T-helper 2 cell treated with Interferon-gamma antibody and Interleukin-4, amounts not matched to agents 5 μg/mL and 100 μg/mL, for 36 hours (primary cell): ENCODE data around the gene TMEM132D.

Source experiments
- DNase-seq: peaks from one replicate; pipeline ENCODE4 v3.0.0; 2021; ENCODE audit warnings: low spot score
- H3K27ac Mint-ChIP-seq: one replicate; pipeline ENCODE4 v1.8.0; 2021; ENCODE audit warnings: mild to moderate bottlenecking, mixed read lengths
- H3K27me3 Mint-ChIP-seq: one replicate; pipeline ENCODE4 v1.8.0; 2021; ENCODE audit warnings: low read depth, mixed read lengths
- H3K36me3 Mint-ChIP-seq: one replicate; pipeline ENCODE4 v1.8.0; 2021; ENCODE audit warnings: low read depth, mixed read lengths
- H3K4me1 Mint-ChIP-seq: one replicate; pipeline ENCODE4 v1.8.0; 2021; ENCODE audit warnings: low read depth, mixed read lengths
- H3K4me3 Mint-ChIP-seq: one replicate; pipeline ENCODE4 v1.8.0; 2022; ENCODE audit warnings: mild to moderate bottlenecking, moderate library complexity, mixed read lengths
- H3K9me3 Mint-ChIP-seq: one replicate; pipeline ENCODE4 v1.8.0; 2021; ENCODE audit warnings: mixed read lengths

The TMEM132D gene

GRCh38 chr12:129826273-129826672, 77.6 kb downstream of the TMEM132D start:
- no peak overlapping the region for H3K27ac Mint-ChIP-seq
- H3K27me3 Mint-ChIP-seq: no peaks in the 10 kb centered on the region
- no peaks in the 10 kb centered on the region for H3K4me1 Mint-ChIP-seq
- peaks cover 23% of the 10 kb centered on the region for H3K9me3 Mint-ChIP-seq
- no peak overlapping the region for H3K4me3 Mint-ChIP-seq
- H3K36me3 Mint-ChIP-seq: no peaks in the 10 kb centered on the region
- DNase-seq: no peak

- no peak for DNase-seq
- peaks cover 25% of the 10 kb centered on the region for H3K9me3 Mint-ChIP-seq
- H3K4me1 Mint-ChIP-seq: no peaks in the 10 kb centered on the region
- no peaks in the 10 kb centered on the region for H3K36me3 Mint-ChIP-seq
- H3K27me3 Mint-ChIP-seq: no peaks in the 10 kb centered on the region
- H3K4me3 Mint-ChIP-seq: no peak overlapping the region
- no peak overlapping the region for H3K27ac Mint-ChIP-seq
Measured at GRCh38 chr12:129825316-129825715, 78.5 kb downstream of the TMEM132D start.

DNA sequence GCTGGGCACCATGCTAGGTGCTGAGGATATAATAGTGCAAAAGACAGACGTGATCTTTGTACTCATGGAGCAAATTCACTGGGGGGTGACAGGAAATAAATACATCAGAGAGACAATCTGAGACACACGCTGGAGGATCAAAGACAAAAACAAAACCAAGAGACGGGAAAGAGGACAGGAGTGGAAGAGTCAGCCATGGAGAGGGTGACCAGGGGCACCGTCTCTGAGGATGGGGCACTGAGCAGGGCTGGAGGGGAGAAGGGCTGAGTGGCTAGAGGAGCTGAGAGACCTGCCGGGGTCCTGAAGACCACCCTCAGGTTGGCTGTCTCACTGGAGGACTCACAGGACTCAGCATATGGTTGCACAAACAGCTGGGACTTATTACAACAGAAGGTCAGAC, 81.9 kb downstream of the TMEM132D start:
- no peak overlapping the region for H3K4me3 Mint-ChIP-seq
- peaks cover 25% of the 10 kb centered on the region for H3K9me3 Mint-ChIP-seq
- H3K27me3 Mint-ChIP-seq: no peaks in the 10 kb centered on the region
- no peaks in the 10 kb centered on the region for H3K36me3 Mint-ChIP-seq
- no peak for DNase-seq
- no peak overlapping the region for H3K27ac Mint-ChIP-seq
- no peaks in the 10 kb centered on the region for H3K4me1 Mint-ChIP-seq

DNA sequence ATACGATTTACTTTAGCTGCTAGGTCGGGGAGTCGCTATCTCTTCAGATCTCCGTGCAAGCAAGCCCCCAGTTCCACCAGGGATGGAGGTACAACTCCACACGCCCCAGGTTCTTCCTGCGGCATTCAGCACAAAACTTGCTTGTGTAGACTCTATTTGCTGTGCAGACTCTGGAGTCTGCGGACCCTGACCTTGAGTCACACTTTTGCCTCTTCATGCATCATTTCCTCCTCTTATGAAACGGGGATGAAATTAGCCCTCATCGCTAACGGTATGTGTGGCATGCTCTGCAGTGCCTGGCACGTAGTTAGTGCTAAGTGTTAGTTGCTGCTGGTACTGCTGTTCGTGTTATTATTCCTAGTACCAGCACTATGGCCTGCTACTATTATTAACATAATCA, 84.4 kb downstream of the TMEM132D start:
- H3K4me3 Mint-ChIP-seq: no peak overlapping the region
- H3K27me3 Mint-ChIP-seq: no peaks in the 10 kb centered on the region
- no peaks in the 10 kb centered on the region for H3K36me3 Mint-ChIP-seq
- H3K4me1 Mint-ChIP-seq: no peaks in the 10 kb centered on the region
- H3K9me3 Mint-ChIP-seq: peaks cover 19% of the 10 kb centered on the region
- H3K27ac Mint-ChIP-seq: no peak overlapping the region
- DNase-seq: no peak

GRCh38 chr12:129815846-129816245, 88.0 kb downstream of the TMEM132D start:
- Mint-ChIP-seq H3K9me3 (peaks cover 14% of the 10 kb centered on the region), H3K36me3 (no peaks in the 10 kb centered on the region), H3K27me3 (no peaks in the 10 kb centered on the region), H3K27ac (no peak overlapping the region), H3K4me3 (no peak overlapping the region), H3K4me1 (no peaks in the 10 kb centered on the region)
- DNase-seq: no peak

DNA sequence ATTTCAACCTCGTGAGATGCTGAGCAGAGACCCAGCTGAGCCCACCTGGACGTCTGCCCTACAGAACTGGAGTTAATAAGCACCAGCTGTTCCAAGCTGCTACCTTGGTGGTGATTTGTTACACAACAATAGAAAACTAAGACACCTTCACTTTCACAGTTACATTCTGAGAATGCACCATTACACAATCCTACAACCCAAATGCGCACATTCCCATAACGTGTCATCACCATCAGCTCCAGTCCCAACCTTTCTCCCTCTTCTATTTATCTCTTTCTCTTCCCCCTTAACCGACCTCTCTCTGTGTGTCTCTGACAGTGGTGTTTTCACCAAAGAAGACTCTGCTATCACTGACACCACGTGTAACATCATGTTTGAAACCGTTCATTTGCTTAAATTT, 91.9 kb downstream of the TMEM132D start:
- Mint-ChIP-seq H3K36me3 (no peaks in the 10 kb centered on the region), H3K27me3 (no peaks in the 10 kb centered on the region), H3K9me3 (peaks cover 27% of the 10 kb centered on the region), H3K27ac (no peak overlapping the region), H3K4me3 (no peak overlapping the region), H3K4me1 (no peaks in the 10 kb centered on the region)
- DNase-seq: no peak

DNA sequence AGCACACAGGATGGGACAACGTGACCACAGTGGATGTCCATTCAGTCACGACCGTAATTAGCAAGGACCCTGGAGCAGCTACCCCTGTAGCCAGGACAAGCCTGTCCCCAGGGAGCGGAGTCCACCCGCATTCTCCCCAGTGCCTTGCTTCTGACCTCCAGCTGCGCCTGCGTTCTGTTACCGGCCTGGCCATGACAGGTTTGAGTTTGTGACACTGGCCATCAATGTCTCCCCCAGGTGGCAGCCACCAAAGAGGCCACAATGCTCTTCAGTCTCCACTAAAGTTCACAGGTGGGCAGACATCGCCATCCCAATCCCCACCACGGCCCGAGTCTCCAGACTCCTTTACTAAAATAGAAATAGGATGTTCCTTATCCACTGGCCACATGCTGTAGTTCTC, 96.7 kb downstream of the TMEM132D start:
- Mint-ChIP-seq H3K27me3 (no peaks in the 10 kb centered on the region), H3K9me3 (peaks cover 27% of the 10 kb centered on the region), H3K4me3 (no peak overlapping the region)

GRCh38 chr12:129791396-129791795, 112.4 kb downstream of the TMEM132D start:
- H3K4me3 Mint-ChIP-seq: no peak overlapping the region
- DNase-seq: no peak
- H3K4me1 Mint-ChIP-seq: no peaks in the 10 kb centered on the region
- H3K27ac Mint-ChIP-seq: no peak overlapping the region
- H3K27me3 Mint-ChIP-seq: no peaks in the 10 kb centered on the region
- peaks cover 8% of the 10 kb centered on the region for H3K9me3 Mint-ChIP-seq
- H3K36me3 Mint-ChIP-seq: no peaks in the 10 kb centered on the region

More for the DNA sequence above, 96.7 kb downstream of the TMEM132D start:
- Mint-ChIP-seq H3K4me1 (no peaks in the 10 kb centered on the region), H3K36me3 (no peaks in the 10 kb centered on the region), H3K27ac (no peak overlapping the region)
- no peak for DNase-seq

DNA sequence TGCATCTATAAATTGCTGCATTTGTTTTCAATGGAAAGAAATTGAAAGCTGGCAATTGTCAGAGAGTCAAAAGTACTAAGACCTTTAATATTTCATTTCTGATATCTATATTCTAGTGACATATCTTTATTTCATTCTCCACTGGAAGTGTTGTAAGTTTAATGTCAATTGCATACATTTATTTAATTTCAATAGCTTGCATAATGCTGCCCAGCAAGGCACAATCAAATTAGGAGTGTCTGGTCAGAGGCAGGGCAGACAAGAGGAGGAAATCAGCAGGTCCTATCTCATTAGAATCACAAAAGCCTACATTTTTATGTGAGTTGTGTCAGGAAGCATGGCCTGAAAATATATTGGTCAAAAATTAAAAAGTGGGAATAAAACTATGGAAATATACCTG, 112.9 kb downstream of the TMEM132D start:
- Mint-ChIP-seq H3K4me1 (no peaks in the 10 kb centered on the region), H3K4me3 (no peak overlapping the region), H3K27me3 (no peaks in the 10 kb centered on the region), H3K36me3 (no peaks in the 10 kb centered on the region), H3K9me3 (peaks cover 12% of the 10 kb centered on the region), H3K27ac (no peak overlapping the region)
- DNase-seq: no peak

GRCh38 chr12:129790331-129790730, 113.5 kb downstream of the TMEM132D start:
- Mint-ChIP-seq H3K27me3 (no peaks in the 10 kb centered on the region), H3K4me1 (no peaks in the 10 kb centered on the region), H3K36me3 (no peaks in the 10 kb centered on the region), H3K9me3 (peaks cover 18% of the 10 kb centered on the region), H3K27ac (no peak overlapping the region), H3K4me3 (no peak overlapping the region)
- DNase-seq: no peak

- Mint-ChIP-seq H3K27ac (no peak overlapping the region), H3K4me1 (no peaks in the 10 kb centered on the region), H3K36me3 (no peaks in the 10 kb centered on the region), H3K27me3 (no peaks in the 10 kb centered on the region), H3K9me3 (peaks cover 20% of the 10 kb centered on the region), H3K4me3 (no peak overlapping the region)
- DNase-seq: no peak
Measured at GRCh38 chr12:129789921-129790320, 113.9 kb downstream of the TMEM132D start.

GRCh38 chr12:129788506-129789084, 115.2 kb downstream of the TMEM132D start:
- H3K4me1 Mint-ChIP-seq: no peaks in the 10 kb centered on the region
- H3K27ac Mint-ChIP-seq: no peak overlapping the region
- peaks cover 25% of the 10 kb centered on the region for H3K9me3 Mint-ChIP-seq
- no peak overlapping the region for H3K4me3 Mint-ChIP-seq
- H3K36me3 Mint-ChIP-seq: no peaks in the 10 kb centered on the region
- DNase-seq: no peak
- no peaks in the 10 kb centered on the region for H3K27me3 Mint-ChIP-seq

GRCh38 chr12:129779989-129780388, 123.8 kb downstream of the TMEM132D start:
- DNase-seq: no peak
- no peaks in the 10 kb centered on the region for H3K4me1 Mint-ChIP-seq
- no peak overlapping the region for H3K27ac Mint-ChIP-seq
- H3K4me3 Mint-ChIP-seq: no peak overlapping the region
- H3K27me3 Mint-ChIP-seq: no peaks in the 10 kb centered on the region
- H3K9me3 Mint-ChIP-seq: peaks cover 27% of the 10 kb centered on the region
- H3K36me3 Mint-ChIP-seq: no peaks in the 10 kb centered on the region

- Mint-ChIP-seq H3K9me3 (peaks cover 31% of the 10 kb centered on the region), H3K4me1 (no peaks in the 10 kb centered on the region), H3K36me3 (no peaks in the 10 kb centered on the region), H3K27ac (no peak overlapping the region), H3K4me3 (no peak overlapping the region), H3K27me3 (no peaks in the 10 kb centered on the region)
- no peak for DNase-seq
Measured at GRCh38 chr12:129779033-129779432, 124.8 kb downstream of the TMEM132D start.

DNA sequence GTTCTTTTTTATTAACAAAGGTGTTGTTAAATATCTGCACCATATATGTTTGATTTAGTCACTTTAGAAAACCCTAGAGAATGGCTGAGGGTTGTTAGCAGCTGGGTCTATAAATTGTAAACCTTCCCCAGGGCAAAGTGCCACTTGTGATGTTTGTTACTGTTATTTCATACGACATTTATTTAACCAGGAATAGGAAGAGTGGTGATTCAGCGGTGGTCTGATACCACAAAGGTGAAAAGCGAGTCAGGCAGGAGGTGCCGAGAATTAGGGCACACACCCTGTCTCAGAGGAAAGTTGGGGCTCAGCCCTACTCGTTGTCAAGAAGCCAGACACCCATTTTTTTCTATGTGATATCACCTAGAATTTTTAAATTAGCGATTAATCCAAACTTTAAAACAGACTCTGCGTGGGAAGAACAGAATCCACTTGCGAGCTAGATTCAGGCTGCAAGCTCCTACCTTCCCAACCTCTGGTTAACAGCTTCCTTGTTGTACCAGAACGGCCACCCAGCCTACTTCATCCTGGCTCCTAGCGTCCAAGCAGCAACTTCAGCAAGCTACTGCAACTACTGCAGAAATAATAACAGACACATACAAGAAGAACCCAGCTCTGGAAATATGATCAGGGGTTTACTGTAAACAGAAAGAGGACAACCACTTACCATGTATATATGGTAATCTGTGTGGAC, 126.7 kb downstream of the TMEM132D start:
- no peak for DNase-seq
- Mint-ChIP-seq H3K9me3 (peaks cover 34% of the 10 kb centered on the region), H3K27ac (no peak overlapping the region), H3K4me3 (no peak overlapping the region), H3K36me3 (no peaks in the 10 kb centered on the region), H3K4me1 (no peaks in the 10 kb centered on the region), H3K27me3 (no peaks in the 10 kb centered on the region)
